Stomach (tissue), 9 donors: ENCODE data around the gene CDK1. TPM values are rescaled to one million over a fixed set of nuclear protein-coding genes. Genes with fewer than 3 reads are reported as not detected.
"Not testable (repeated sequence)": the region's sequence is repeated elsewhere in the genome, so short reads cannot be mapped to it uniquely, and the experiment has no call there.

ENCODE experiments used
- DNase-seq, 2 donors: peaks; one replicate each; pipeline versions ENCODE4 v3.0.0 to v3.0.0-alpha.2; 2013 to 2019
- H3K27ac ChIP-seq, 5 donors: fragments of 200-600 bp in 4 of 5; sonication (generic) in 4 of 5; one replicate each; pipeline ENCODE4 v1.5.1; 2013 to 2019; ENCODE audit warnings: mild to moderate bottlenecking in 1 of 5, moderate library complexity in 1 of 5
- H3K27me3 ChIP-seq, 3 donors: fragments of 200-600 bp; sonication (generic); one replicate each; pipeline ENCODE4 v1.5.1; 2017 to 2019; ENCODE audit warnings: mixed run types in 1 of 3
- H3K36me3 ChIP-seq, 4 donors: fragments of 200-600 bp; sonication (generic); 1 replicate in 3 of 4; 2 replicates in 1 of 4; pipeline ENCODE4 v1.5.1; 2016 to 2019
- H3K4me1 ChIP-seq, 4 donors: fragments of 200-600 bp; sonication (generic); one replicate each; pipeline ENCODE4 v1.5.1; 2016 to 2019
- H3K4me3 ChIP-seq, 4 donors: fragments of 200-600 bp; sonication (generic) in 3 of 4; one replicate each; pipeline ENCODE4 v1.5.1; 2016 to 2019; ENCODE audit warnings: mild to moderate bottlenecking in 1 of 4
- H3K9me3 ChIP-seq, 4 donors: fragments of 200-600 bp; sonication (generic); one replicate each; pipeline ENCODE4 v1.5.1; 2016 to 2019
- EP300 ChIP-seq: sonication (generic); formaldehyde crosslinking; IDR thresholded peaks from one replicate; pipeline ENCODE4 v1.6.1; 2017; ENCODE audit warnings: antibody characterized with exemption
- POLR2A ChIP-seq, 4 donors: fragments of 450-650 bp; IDR thresholded peaks; one replicate each; pipeline ENCODE4 v1.6.1; 2016; ENCODE audit warnings: antibody characterized with exemption in 4 of 4, control low read depth in 2 of 4, mild to moderate bottlenecking in 1 of 4, moderate library complexity in 1 of 4
- POLR2AphosphoS5 ChIP-seq, 3 donors: sonication (generic); formaldehyde crosslinking; IDR thresholded peaks; one replicate each; pipeline ENCODE4 v1.6.1; 2016; ENCODE audit warnings: antibody characterized with exemption in 3 of 3
- WGBS, 5 donors: extraction: QIAGEN DNeasy Blood & Tissue Kit in 3 of 5; methylation state at CpG; one replicate each; pipeline versions ENCODE4 v1.1.5 to v1.1.7; 2013 to 2018; 5-methylcytosine and 5-hydroxymethylcytosine counted together
- intact Hi-C: fragments of 100-400 bp; cut with DNase I; formaldehyde crosslinking; loops from one replicate; pipeline ENCODE4 v1.15.1; 2023; ENCODE audit warnings: low total_unique reads
- polyA plus RNA-seq, 3 donors: library from polyadenylated mRNA; stranded (reverse); fragments of 200-250 nt; gene quantifications; one replicate each; pipeline ENCODE4 v1.2.3, GENCODE V29; 2013
- total RNA-seq, 5 donors: library from RNA; depleted of rRNA; stranded (reverse); fragments of >200 nt; gene quantifications; one replicate each; pipeline versions ENCODE4 v1.1.0 to v1.2.3, GENCODE V29; 2014 to 2016
- TF ChIP-seq, protein P1 (sequence below), 7 experiments: fragments of 450-650 bp in 4 of 7; fragments of 200-600 bp in 3 of 7; sonication (generic) in 3 of 7; IDR thresholded peaks; one replicate each; pipeline ENCODE4 v1.5.1; 2016 to 2019; ENCODE audit warnings: antibody characterized with exemption in 7 of 7, control low read depth in 2 of 7, mild to moderate bottlenecking in 1 of 7
- donor health status: healthy with polysubstance abuse.
- donor health status: Bipolar disorder and iron deficiency.
- donor health status: healthy.

The CDK1 gene
- total and polyA plus RNA-seq, 8 donors: 1.8 to 33.2 (median 4.7) TPM

DNA sequence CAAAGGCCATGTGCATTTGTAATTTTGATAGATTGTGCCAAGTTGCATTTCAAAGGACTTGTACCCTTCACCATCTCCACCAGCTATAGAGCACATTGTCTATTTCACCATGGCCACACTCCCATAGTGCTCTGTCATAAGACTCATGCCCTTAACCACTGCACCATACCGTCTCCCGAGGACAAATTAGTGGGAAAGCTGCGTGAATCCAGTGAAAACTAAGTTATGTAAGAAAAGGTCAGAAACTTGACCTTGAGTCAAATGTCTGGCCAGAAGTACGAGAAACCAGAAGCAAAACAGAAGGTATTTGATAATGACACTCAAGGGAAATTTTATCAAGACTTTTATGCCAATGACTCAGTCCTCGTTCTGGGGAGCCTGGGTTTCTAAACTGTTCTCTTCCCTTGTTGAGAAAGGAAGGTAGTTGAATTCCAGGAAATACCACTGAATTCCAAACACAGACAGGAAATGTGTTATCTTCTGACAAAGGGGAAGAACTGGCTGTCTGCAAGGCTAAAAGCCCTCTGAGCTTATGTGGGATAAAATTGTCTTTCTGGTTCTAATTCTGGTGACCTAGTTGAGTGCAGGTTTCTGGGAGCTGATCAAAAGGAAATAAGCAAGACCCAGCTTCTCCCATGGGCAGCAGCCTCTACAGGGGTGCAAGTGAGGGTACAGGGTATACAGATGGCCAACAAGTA is 49.7 kb downstream of the CDK1 start:
- H3K9me3 ChIP-seq: no peaks in the 10 kb centered on the region
- peak overlapping the region in 2 of 5 donors; percentile 63 to 67 for H3K27ac ChIP-seq
- 45 to 60% (median 48%) methylated on average over 5 of the region's 5 CpGs for WGBS, 5 donors

DNA sequence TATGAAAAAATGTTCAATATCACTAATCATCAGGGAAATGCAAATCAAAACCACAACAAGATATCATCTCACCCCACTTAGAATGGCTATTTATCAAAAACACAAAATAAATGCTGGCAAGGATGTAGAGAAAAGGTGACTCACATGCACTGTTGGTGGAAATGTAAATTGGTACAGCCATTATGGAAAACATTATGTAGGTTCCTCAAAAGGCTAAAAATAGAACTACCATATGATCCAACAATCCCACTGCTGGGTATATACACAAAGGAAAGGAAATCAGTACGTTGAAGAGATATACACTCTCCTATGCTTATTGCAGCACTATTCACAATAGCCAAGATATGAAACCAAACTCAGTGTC is 50.2 kb downstream of the CDK1 start:
- Histone ChIP-seq H3K4me1 (peaks cover 0 to 12% (median 9%) of the 10 kb centered on the region in 4 donors), H3K4me3 (no peak overlapping the region), H3K27me3 (no peaks in the 10 kb centered on the region), H3K36me3 (no peaks in the 10 kb centered on the region), H3K27ac (peak overlapping the region in 2 of 5 donors; percentile 63 to 67), H3K9me3 (no peaks in the 10 kb centered on the region)
- intact Hi-C loops: loop anchor here (10.0 kb wide), 1 partner anchor 136 kb away; no protein-coding TSS in a partner anchor
- no peak for DNase-seq
- 11 to 36% (median 21%) methylated on average over 1 of the region's 1 CpG for WGBS, 5 donors
- TF ChIP-seq, protein P1, sequence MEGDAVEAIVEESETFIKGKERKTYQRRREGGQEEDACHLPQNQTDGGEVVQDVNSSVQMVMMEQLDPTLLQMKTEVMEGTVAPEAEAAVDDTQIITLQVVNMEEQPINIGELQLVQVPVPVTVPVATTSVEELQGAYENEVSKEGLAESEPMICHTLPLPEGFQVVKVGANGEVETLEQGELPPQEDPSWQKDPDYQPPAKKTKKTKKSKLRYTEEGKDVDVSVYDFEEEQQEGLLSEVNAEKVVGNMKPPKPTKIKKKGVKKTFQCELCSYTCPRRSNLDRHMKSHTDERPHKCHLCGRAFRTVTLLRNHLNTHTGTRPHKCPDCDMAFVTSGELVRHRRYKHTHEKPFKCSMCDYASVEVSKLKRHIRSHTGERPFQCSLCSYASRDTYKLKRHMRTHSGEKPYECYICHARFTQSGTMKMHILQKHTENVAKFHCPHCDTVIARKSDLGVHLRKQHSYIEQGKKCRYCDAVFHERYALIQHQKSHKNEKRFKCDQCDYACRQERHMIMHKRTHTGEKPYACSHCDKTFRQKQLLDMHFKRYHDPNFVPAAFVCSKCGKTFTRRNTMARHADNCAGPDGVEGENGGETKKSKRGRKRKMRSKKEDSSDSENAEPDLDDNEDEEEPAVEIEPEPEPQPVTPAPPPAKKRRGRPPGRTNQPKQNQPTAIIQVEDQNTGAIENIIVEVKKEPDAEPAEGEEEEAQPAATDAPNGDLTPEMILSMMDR (IDR thresholded peaks at IDR 0.05): no peak
- TF ChIP-seq POLR2AphosphoS5 (IDR thresholded peaks at IDR 0.05) (no peak), POLR2A (IDR thresholded peaks at IDR 0.05) (no peak), EP300 (no peak)

More for the DNA sequence above, 49.7 kb downstream of the CDK1 start:
- intact Hi-C loops: loop anchor here (10.0 kb wide), 1 partner anchor 137 kb away; no protein-coding TSS in a partner anchor
- Histone ChIP-seq H3K27me3 (no peaks in the 10 kb centered on the region), H3K36me3 (no peaks in the 10 kb centered on the region), H3K4me3 (no peak overlapping the region), H3K4me1 (peaks cover 0 to 12% (median 9%) of the 10 kb centered on the region in 4 donors)
- DNase-seq: peak in 1 of 2 donors; percentile 36
- peak in 1 of 3 donors; percentile 38 for TF ChIP-seq POLR2AphosphoS5 (IDR thresholded peaks at IDR 0.05)
- TF ChIP-seq, protein P1 (IDR thresholded peaks at IDR 0.05): no peak

DNA sequence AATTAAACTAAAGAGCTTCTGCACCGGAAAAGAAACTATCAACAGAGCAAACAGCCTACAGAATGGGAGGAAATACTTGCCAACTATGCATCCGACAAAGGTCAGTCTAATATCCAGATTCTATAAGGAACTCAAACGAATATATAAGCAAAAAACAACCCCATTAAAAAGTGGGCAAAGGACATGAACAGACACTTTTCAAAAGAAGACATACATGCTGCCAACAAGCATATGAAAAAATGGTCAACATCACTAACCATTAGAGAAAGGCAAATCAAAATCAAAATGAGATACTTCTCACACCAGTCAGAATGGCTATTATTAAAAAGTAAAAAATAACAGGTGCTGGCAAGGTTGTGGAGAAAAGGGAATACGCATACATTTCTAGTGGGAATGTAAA is 53.9 kb downstream of the CDK1 start:
- H3K36me3 ChIP-seq, intact Hi-C loops, H3K27ac ChIP-seq, H3K9me3 ChIP-seq, H3K27me3 ChIP-seq, H3K4me3 ChIP-seq, DNase-seq: not testable (repeated sequence)
- H3K4me1 ChIP-seq: peaks cover 0 to 12% (median 9%) of the 10 kb centered on the region in 4 donors
- 76 to 83% (median 81%) methylated on average over 4 of the region's 4 CpGs for WGBS, 5 donors

DNA sequence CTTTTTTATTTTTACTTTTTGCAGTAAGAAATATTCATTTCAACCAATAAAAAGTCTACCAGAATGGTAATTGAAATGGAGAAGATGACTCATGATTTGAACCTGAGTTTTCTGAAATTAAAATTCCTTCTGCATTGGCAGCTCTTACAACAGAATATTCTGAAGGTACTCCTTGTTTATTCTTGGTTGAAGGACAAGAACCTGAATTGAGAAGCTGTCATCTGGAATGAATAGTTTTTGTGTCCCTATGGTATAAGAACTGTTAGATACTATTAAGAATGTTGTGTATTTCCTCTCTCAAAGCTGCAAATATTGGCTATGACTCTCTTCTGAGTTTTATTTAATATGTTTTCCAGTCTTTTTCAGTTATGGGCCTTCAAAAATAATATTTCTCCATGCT is 56.1 kb downstream of the CDK1 start:
- H3K27me3 ChIP-seq: no peaks in the 10 kb centered on the region
- H3K9me3 ChIP-seq: no peaks in the 10 kb centered on the region
- no peaks in the 10 kb centered on the region for H3K4me1 ChIP-seq
- DNase-seq: no peak
- intact Hi-C loops: no loop called here
- no peak overlapping the region for H3K4me3 ChIP-seq
- TF ChIP-seq EP300: no peak
- TF ChIP-seq POLR2AphosphoS5 (IDR thresholded peaks at IDR 0.05): no peak
- TF ChIP-seq, protein P1 (IDR thresholded peaks at IDR 0.05): no peak
- no peak for TF ChIP-seq POLR2A (IDR thresholded peaks at IDR 0.05)
- no peaks in the 10 kb centered on the region for H3K36me3 ChIP-seq
- no peak overlapping the region for H3K27ac ChIP-seq

DNA sequence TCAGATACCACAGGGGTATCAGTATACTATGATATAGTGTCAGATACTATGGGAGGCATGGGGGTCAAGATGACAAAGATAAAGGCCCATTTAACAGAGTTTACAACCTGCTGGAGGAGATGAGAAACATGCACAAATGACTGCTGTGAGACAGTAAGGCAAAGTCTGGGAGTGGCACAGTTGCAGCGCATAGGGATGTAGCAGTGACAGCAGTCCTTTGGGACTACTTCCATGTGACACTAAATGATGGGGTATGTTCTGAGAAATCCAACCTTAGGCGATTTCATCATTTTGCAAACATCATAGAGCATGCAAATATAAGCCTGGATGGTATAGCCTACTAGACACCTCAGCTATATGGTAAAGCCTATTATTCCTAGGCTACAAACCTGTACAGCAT is 56.8 kb downstream of the CDK1 start:
- Histone ChIP-seq H3K27me3 (no peaks in the 10 kb centered on the region), H3K4me1 (no peaks in the 10 kb centered on the region), H3K27ac (no peak overlapping the region), H3K4me3 (no peak overlapping the region), H3K36me3 (no peaks in the 10 kb centered on the region), H3K9me3 (no peaks in the 10 kb centered on the region)
- DNase-seq: no peak
- 84 to 97% (median 87%) methylated on average over 2 of the region's 2 CpGs for WGBS, 5 donors
- intact Hi-C loops: no loop called here
- no peak for TF ChIP-seq POLR2A (IDR thresholded peaks at IDR 0.05)
- no peak for TF ChIP-seq POLR2AphosphoS5 (IDR thresholded peaks at IDR 0.05)
- TF ChIP-seq EP300: no peak
- TF ChIP-seq, protein P1 (IDR thresholded peaks at IDR 0.05): no peak

DNA sequence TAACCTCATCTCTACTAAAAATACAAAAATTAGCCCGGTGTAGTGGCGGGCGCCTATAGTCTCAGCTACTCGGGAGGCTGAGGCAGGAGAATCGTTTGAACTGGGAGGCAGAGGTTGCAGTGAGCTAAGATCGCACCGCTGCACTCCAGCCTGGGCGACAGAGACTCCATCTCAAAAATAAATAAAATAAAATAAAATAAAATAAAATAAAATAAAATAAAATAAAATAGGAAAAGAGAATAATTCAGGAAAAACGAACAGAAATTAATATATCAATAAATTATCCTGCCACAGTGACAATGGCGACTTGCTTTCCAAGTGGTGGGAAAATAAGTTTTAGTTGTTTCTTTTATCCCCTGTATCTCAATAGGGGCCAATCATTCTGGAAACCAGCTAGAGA is 62.9 kb downstream of the CDK1 start:
- H3K4me1 ChIP-seq, intact Hi-C loops, H3K36me3 ChIP-seq, DNase-seq, H3K27ac ChIP-seq, H3K9me3 ChIP-seq, H3K4me3 ChIP-seq, H3K27me3 ChIP-seq: not testable (repeated sequence)
- 94 to 97% (median 95%) methylated on average over 10 of the region's 10 CpGs for WGBS, 5 donors
